Activated naive CD8-positive, alpha-beta T cell treated with anti-CD3 and anti-CD28 coated beads, Interleukin-2, amount 10 ng/mL, durations not matched to agents 7 days and 5 days (primary cell): ENCODE results near the gene SLC27A2. TPM values are rescaled to one million over a fixed set of nuclear protein-coding genes. Genes with fewer than 3 reads are reported as not detected.

ENCODE experiments used
- ATAC-seq: fragments of 150-1000 bp; cut with Tn5 transposase; one replicate; pipeline ENCODE4 v1.10.0; 2021; ENCODE audit warnings: low read depth, moderate library complexity
- POLR2A ChIA-PET: fragments of 350-600 bp; sonication (Branson Sonifier 250); formaldehyde crosslinking; loops from one replicate; lab custom pipeline; 2021; ENCODE audit warnings: antibody characterized with exemption; lab: Charles Lee
- DNase-seq: peaks from one replicate; pipeline ENCODE4 v3.0.0; 2021
- H3K27ac Mint-ChIP-seq: one replicate; pipeline ENCODE4 v1.8.0; 2022; ENCODE audit warnings: mild to moderate bottlenecking, mixed read lengths
- H3K27me3 Mint-ChIP-seq: one replicate; pipeline ENCODE4 v1.8.0; 2022; ENCODE audit warnings: mild to moderate bottlenecking, moderate library complexity, mixed read lengths
- H3K36me3 Mint-ChIP-seq: one replicate; pipeline ENCODE4 v1.8.0; 2021; ENCODE audit warnings: mild to moderate bottlenecking, mixed read lengths
- H3K4me1 Mint-ChIP-seq: one replicate; pipeline ENCODE4 v1.8.0; 2021; ENCODE audit warnings: mixed read lengths
- H3K4me3 Mint-ChIP-seq: one replicate; pipeline ENCODE4 v1.8.0; 2022; ENCODE audit warnings: mild to moderate bottlenecking, moderate library complexity, mixed read lengths
- H3K9me3 Mint-ChIP-seq: one replicate; pipeline ENCODE4 v1.8.0; 2021; ENCODE audit warnings: mixed read lengths
- total RNA-seq, 2 experiments: library from RNA; stranded (reverse); gene quantifications; one replicate each; pipeline ENCODE4 v1.2.3, GENCODE V29; 2021

Gene SLC27A2
- total RNA-seq, 2 experiments from 2014 or later, result 8.8 to 9.6 TPM

DNA sequence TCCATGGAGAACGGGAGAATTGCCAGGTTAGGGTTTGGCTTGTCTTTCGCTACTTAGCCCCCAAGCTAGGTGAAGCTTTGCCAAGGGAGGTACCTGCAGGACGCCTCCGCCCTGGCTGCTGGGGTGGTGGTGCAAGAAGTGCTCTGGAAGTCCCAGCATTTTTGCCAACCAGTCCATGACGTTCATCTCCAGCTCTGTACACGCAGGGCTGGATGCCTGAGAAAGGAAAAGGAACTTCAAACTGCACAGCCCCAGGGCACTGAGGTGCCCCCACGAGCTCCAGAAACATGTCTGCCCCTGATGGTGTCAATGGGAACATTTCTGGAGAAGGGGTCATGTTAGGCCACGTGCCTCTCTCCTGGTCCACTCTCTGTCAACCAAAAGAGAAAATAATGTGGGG, 75.3 kb downstream of the SLC27A2 start:
- Mint-ChIP-seq H3K4me3 (no peak overlapping the region), H3K4me1 (peaks cover 45% of the 10 kb centered on the region), H3K9me3 (no peaks in the 10 kb centered on the region), H3K36me3 (peaks cover 2% of the 10 kb centered on the region), H3K27me3 (no peaks in the 10 kb centered on the region), H3K27ac (no peak overlapping the region)
- POLR2A ChIA-PET, result no interaction called here
- ATAC-seq (no peak), DNase-seq (no peak)

DNA sequence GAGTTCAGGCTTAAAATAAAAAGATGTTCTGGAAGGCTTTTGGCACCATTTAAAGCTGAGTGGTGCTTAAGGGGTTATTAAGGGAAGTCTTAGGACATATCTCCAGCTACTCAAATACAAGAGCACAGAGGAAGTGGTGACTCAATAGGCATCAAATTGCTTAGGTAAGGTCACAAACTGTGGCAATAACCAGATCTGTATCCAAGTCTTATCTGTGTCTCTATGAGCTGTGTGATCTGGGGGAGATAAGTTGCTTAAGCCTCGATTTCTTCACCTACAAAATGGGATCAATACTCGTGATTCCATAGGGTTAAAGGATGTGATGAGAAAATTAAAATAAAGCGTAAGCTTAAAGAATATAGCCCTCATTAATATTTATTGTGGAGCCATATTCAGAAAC, 75.9 kb downstream of the SLC27A2 start:
- no peak overlapping the region for H3K4me3 Mint-ChIP-seq
- H3K9me3 Mint-ChIP-seq, result no peaks in the 10 kb centered on the region
- peak overlapping the region; percentile 31 for H3K27ac Mint-ChIP-seq
- H3K4me1 Mint-ChIP-seq, result peaks cover 47% of the 10 kb centered on the region
- POLR2A ChIA-PET, result interaction anchor here (1.5 kb wide), 1 partner anchor 10 kb away, joined by 5 read pairs; no protein-coding TSS in a partner anchor
- no peaks in the 10 kb centered on the region for H3K27me3 Mint-ChIP-seq
- ATAC-seq (no peak), DNase-seq (no peak)
- peaks cover 2% of the 10 kb centered on the region for H3K36me3 Mint-ChIP-seq

DNA sequence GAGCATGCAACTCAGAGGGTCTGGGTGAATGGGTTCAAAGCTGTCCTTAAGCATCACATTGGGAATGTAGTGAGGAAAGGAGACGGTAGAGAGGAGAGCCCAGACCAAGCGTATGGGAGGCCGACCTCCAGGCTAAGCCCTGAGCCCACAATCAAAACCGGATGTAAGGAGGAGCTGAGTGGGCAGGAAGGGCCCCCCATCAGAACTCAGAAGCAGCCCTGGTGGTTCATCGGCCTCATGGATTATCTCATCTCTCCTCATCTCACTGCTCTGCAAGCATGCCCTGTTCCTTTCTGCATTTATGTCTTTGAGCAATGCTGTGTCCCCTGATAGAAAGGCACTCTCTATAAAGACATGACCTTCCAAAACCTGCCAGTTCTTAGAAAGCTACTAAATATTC, 77.3 kb downstream of the SLC27A2 start:
- Mint-ChIP-seq H3K27ac (peak overlapping the region; percentile 23), H3K4me1 (peaks cover 52% of the 10 kb centered on the region), H3K9me3 (no peaks in the 10 kb centered on the region), H3K27me3 (no peaks in the 10 kb centered on the region), H3K36me3 (peaks cover 2% of the 10 kb centered on the region), H3K4me3 (no peak overlapping the region)
- ATAC-seq, result no peak
- DNase-seq, result no peak
- POLR2A ChIA-PET, result interaction anchor here (1.1 to 4.2 kb wide), 3 partner anchors 11 to 73 kb away, joined by 3 to 43 read pairs (median 5); no protein-coding TSS in a partner anchor

DNA sequence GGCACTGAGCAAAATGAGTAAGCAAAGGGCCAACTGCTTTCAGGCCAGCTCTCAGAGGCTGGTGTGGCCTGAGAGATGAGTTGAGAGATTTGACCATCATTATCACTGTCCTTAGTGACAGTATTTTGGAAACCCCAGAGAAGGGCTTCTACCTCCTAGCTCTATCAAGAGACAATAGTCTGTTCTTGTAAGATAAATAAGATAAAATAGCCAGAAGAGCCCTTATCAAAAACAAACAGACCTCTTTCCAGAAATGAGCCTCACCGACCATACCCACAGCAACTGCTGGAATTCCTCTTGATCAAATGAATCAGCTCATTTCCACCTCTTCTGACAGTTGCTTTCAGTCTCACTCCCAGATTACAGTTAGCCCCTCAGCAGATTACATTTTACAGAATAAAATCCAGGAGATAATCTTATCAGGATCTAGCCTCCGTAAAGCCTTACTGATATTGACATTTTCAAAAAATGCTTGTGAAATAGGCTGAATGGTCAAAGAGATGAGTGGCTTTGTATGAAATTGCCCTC, 79.0 kb downstream of the SLC27A2 start:
- ATAC-seq (no peak), DNase-seq (no peak)
- Mint-ChIP-seq H3K4me1 (peaks cover 56% of the 10 kb centered on the region), H3K4me3 (peak overlapping the region; percentile 41), H3K9me3 (no peaks in the 10 kb centered on the region), H3K27ac (peak overlapping the region; percentile 83), H3K36me3 (peaks cover 2% of the 10 kb centered on the region), H3K27me3 (no peaks in the 10 kb centered on the region)
- POLR2A ChIA-PET, result interaction anchor here (0.6 to 4.2 kb wide), 5 partner anchors 13 to 93 kb away, joined by 3 to 43 read pairs (median 5); partner anchors contain the start of gene SLC27A2

DNA sequence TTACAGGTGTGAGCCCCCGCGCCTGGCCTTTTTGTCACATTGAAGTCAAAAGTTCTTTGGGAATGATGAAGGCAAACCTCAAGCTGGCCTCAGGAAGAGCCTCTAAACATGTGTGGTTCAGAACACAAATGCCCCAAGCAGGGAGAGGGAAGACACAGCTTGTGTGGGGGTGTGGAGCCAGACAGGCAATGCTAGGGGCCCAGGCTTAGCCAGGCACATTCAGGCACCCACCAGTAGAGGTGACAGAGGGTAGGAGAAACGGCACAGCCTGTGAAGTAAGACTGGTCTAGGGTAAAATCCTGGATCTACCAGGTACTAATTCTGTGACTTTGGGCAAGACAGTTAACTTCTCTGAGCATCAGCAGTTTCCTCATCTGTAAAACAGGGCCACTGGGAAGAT, 80.0 kb downstream of the SLC27A2 start:
- POLR2A ChIA-PET, result interaction anchor here (0.6 to 4.2 kb wide), 10 partner anchors 8 to 143 kb away, joined by 3 to 43 read pairs (median 6); partner anchors contain the start of genes ATP8B4, GABPB1 and SLC27A2
- peaks cover under 1% of the 10 kb centered on the region for H3K27me3 Mint-ChIP-seq
- H3K9me3 Mint-ChIP-seq, result peaks cover 1% of the 10 kb centered on the region
- ATAC-seq (peak; percentile 27), DNase-seq (no peak)
- peaks cover 3% of the 10 kb centered on the region for H3K36me3 Mint-ChIP-seq
- peaks cover 55% of the 10 kb centered on the region for H3K4me1 Mint-ChIP-seq
- H3K4me3 Mint-ChIP-seq, result peak overlapping the region; percentile 74
- peak overlapping the region; percentile 91 for H3K27ac Mint-ChIP-seq

DNA sequence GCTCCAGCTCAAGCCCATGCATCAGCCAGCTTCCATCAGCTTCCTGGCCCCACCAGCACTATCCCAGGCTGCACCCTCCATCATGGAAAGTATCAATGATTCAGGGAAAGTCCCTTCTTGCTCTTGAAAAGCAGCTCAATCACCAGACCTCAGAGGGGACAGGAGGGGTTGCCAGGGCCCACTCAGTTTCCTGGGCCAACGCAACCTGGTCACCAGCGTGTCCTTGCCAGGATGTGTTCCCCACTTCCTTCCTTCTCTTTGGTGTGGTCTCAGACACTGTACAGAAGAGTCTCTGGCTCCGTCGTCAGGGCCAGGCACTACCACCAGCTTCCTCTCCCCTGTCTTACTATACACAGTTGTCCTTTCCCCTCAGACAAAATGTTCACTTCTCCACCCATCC, 80.5 kb downstream of the SLC27A2 start:
- H3K27me3 Mint-ChIP-seq, result peaks cover 3% of the 10 kb centered on the region
- H3K4me3 Mint-ChIP-seq, result peak overlapping the region; percentile 74
- H3K9me3 Mint-ChIP-seq, result peaks cover 5% of the 10 kb centered on the region
- H3K27ac Mint-ChIP-seq, result peak overlapping the region; percentile 91
- POLR2A ChIA-PET, result interaction anchor here (0.7 to 4.2 kb wide), 8 partner anchors 14 to 144 kb away, joined by 3 to 43 read pairs (median 5); partner anchors contain the start of genes ATP8B4, GABPB1 and SLC27A2
- peak; percentile 65 for DNase-seq
- ATAC-seq, result peak; percentile 85
- peaks cover 54% of the 10 kb centered on the region for H3K4me1 Mint-ChIP-seq
- peaks cover 6% of the 10 kb centered on the region for H3K36me3 Mint-ChIP-seq

DNA sequence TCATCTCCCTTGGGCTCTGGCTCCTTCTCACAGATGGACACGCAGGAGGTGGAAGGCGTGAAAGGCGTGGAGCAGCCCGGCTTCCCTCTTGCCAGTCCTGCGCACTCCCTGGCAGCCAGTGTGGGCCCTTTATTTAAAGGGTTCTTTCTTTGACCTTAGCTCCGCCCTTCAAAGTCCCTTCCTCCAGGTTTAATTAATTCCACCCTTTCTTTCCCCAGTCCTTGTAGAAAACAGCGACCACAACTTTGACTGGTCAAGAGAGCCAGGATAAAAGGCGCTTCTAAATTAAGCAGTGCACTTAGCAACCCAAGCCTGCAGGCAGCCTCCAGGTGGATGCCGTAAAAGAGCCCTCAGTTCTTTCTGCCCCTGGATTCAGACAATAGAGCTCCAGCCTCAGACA, 83.6 kb downstream of the SLC27A2 start, which contains the start of gene HDC:
Gene HDC, minus strand, starts transcription at position 107 of the 400 bp plus-strand sequence. Its CDS starts 103 bp downstream, at position 4.
- peaks cover 7% of the 10 kb centered on the region for H3K9me3 Mint-ChIP-seq
- no peak for ATAC-seq
- no peak within 1 kb of the TSS for H3K4me3 Mint-ChIP-seq
- H3K4me1 Mint-ChIP-seq, result peaks cover 32% of the 10 kb centered on the region
- no peak for DNase-seq
- H3K27ac Mint-ChIP-seq, result peak within 1 kb of the TSS; percentile 71
- POLR2A ChIA-PET, result no interaction called here
- peaks cover 8% of the 10 kb centered on the region for H3K36me3 Mint-ChIP-seq
- H3K27me3 Mint-ChIP-seq, result peaks cover 4% of the 10 kb centered on the region

DNA sequence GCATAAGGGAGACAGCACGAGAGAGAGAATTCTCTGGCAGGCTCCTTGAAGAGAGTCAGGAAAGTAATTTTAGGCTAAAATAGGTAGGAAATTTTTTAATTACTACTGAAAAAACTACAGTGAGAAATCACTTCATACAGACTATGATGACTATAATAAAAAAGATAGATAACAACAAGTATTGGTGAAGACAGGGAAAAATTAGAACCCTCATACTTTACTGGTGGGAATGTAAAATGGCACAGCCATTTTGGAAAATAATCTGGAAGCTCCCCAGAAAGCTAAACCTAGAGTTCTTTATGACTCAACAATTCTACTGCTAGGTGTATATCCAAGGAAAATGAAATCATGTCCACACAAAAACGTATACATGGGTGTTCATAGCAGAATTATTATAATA, 85.6 kb downstream of the SLC27A2 start:
- H3K4me3 Mint-ChIP-seq, result no peak overlapping the region
- POLR2A ChIA-PET, result no interaction called here
- H3K36me3 Mint-ChIP-seq, result peaks cover 8% of the 10 kb centered on the region
- H3K27ac Mint-ChIP-seq, result no peak overlapping the region
- H3K4me1 Mint-ChIP-seq, result peaks cover 16% of the 10 kb centered on the region
- H3K27me3 Mint-ChIP-seq, result peaks cover 4% of the 10 kb centered on the region
- peaks cover 7% of the 10 kb centered on the region for H3K9me3 Mint-ChIP-seq
- ATAC-seq (no peak), DNase-seq (no peak)

DNA sequence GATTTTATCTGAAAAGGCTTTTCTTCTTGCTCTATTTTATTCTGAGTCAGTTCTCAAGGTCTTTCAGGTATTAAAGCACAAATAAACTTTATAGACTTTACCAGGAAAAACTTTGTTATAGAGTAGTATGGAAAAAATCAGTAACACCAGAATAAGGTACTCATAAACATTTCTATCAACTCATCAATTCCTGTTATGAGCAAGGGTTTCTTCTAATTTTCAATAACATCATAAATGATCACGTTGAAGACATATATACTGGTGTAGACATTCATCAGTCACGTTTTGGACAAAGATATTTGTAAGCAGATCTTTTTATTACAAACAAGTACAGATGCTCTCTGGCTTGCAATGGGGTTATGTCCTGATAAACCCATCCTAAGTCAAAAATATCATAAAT, 93.1 kb downstream of the SLC27A2 start:
- Mint-ChIP-seq H3K9me3 (no peaks in the 10 kb centered on the region), H3K4me3 (no peak overlapping the region), H3K4me1 (peaks cover 1% of the 10 kb centered on the region), H3K27ac (no peak overlapping the region), H3K27me3 (no peaks in the 10 kb centered on the region), H3K36me3 (peaks cover 20% of the 10 kb centered on the region)
- ATAC-seq, result no peak
- no peak for DNase-seq
- POLR2A ChIA-PET, result interaction anchor here (0.6 kb wide), 1 partner anchor 179 kb away, joined by 3 read pairs; no protein-coding TSS in a partner anchor

DNA sequence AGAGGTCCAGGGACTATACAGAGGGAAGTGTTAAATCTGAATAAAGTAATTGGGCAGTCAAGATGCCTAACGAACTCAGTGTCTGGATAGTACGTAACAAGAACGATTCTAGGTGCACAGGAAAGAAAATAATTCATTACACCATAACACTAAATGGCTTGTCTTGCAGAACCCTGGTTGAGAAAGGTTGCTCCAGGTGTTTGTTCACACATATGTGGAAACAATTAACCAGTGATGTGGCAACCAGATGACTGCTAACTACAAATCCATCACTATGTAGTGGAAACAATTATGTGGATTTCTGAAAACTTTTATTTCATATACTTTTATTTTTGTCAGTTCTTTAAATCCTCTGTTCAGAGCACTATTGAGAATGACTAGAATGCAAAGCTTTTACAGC, 93.9 kb downstream of the SLC27A2 start:
- H3K36me3 Mint-ChIP-seq, result peaks cover 20% of the 10 kb centered on the region
- H3K4me1 Mint-ChIP-seq, result peaks cover 1% of the 10 kb centered on the region
- POLR2A ChIA-PET, result no interaction called here
- ATAC-seq (no peak), DNase-seq (no peak)
- H3K4me3 Mint-ChIP-seq, result no peak overlapping the region
- no peaks in the 10 kb centered on the region for H3K9me3 Mint-ChIP-seq
- H3K27me3 Mint-ChIP-seq, result no peaks in the 10 kb centered on the region
- no peak overlapping the region for H3K27ac Mint-ChIP-seq

DNA sequence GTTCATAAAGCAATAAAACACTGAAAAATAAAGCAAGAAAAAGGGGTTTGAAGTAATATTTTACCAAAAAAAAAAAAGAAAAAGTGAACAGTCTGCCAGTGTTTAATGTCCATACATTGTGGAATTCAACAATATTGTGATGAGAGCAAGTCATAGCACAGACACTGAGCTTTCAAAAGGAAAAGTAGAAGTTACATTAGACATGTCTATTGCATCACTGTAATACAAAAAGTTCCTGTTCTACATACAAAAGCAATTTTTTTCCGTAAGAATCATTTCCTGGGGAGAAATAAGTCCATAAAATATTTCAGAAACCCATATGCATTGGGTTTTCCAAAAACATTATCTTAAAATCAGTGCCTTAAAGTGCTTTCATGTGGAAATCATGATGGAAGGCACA, 95.4 kb downstream of the SLC27A2 start:
- POLR2A ChIA-PET, result no interaction called here
- Mint-ChIP-seq H3K4me3 (no peak overlapping the region), H3K4me1 (peaks cover 1% of the 10 kb centered on the region), H3K9me3 (no peaks in the 10 kb centered on the region), H3K27ac (no peak overlapping the region), H3K27me3 (no peaks in the 10 kb centered on the region), H3K36me3 (peaks cover 20% of the 10 kb centered on the region)
- ATAC-seq (no peak), DNase-seq (no peak)

DNA sequence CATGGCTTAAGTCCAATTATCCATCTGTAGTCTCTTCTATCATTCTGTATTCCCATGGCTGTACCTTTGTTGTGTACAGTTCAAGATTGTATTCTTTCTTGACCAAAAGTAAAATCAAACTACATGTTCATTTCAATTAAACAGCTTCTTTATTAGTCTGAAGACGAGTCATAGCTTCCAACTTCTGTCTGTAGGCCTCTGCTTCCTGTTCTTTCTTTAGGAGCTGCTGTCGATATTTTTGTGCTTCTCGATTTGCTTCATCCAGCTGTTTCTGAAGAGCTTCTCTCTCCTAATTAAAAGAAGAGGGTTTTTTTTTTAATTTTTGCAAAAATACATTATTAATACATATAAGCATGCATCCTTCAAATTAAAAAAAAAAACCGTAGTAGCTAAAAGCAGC, 96.5 kb downstream of the SLC27A2 start:
- H3K27ac Mint-ChIP-seq, result no peak overlapping the region

DNA sequence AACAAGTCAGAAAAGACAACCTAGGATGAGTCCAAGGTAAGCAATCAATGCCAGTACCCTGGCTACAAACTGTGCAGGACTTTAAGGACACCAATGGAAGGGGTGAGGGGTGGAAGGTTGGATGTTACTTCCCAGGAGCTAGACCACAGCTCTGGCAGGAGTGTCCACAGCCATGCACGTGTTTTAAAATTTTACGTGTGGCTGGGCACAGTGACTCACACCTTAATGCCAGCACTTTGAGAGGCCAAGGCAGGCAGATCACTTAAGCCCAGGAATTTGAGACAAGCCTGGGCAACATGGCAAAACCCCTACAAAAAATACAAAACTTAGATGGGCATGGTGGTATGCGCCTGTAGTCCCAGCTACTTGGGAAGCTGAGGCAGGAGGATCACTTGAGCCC, 98.3 kb downstream of the SLC27A2 start:
- peaks cover 20% of the 10 kb centered on the region for H3K36me3 Mint-ChIP-seq
- H3K4me3 Mint-ChIP-seq, result no peak overlapping the region
- no peak for DNase-seq
- H3K27ac Mint-ChIP-seq, result no peak overlapping the region
- H3K9me3 Mint-ChIP-seq, result no peaks in the 10 kb centered on the region
- H3K4me1 Mint-ChIP-seq, result peaks cover 1% of the 10 kb centered on the region
- ATAC-seq, result no peak
- POLR2A ChIA-PET, result no interaction called here
- no peaks in the 10 kb centered on the region for H3K27me3 Mint-ChIP-seq

More for the DNA sequence above, 96.5 kb downstream of the SLC27A2 start:
- POLR2A ChIA-PET, result interaction anchor here (0.6 to 1.2 kb wide), 2 partner anchors 16 to 93 kb away, joined by 4 to 6 read pairs; no protein-coding TSS in a partner anchor
- H3K4me3 Mint-ChIP-seq, result no peak overlapping the region
- peaks cover 1% of the 10 kb centered on the region for H3K4me1 Mint-ChIP-seq
- DNase-seq, result no peak
- H3K36me3 Mint-ChIP-seq, result peaks cover 20% of the 10 kb centered on the region
- no peaks in the 10 kb centered on the region for H3K9me3 Mint-ChIP-seq
- no peak for ATAC-seq
- H3K27me3 Mint-ChIP-seq, result no peaks in the 10 kb centered on the region

DNA sequence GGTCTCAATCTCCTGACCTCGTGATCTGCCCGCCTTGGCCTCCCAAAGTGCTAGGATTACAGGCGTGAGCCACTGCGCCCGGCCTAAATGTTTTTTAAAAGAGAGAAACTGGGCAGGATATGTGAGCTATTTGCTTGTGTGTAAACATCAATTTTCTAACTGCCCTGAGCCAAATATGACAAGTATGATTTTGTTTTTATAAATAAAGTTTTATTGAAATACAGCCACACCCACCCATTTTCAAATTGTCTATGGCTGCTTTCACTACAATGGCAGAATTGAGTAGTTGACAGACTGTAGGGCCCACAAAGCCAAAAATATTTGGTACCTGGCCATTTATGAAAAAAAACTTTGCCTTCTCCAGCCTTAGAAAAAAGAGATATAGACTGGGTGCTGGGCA, 99.4 kb downstream of the SLC27A2 start:
- Mint-ChIP-seq H3K4me1 (peaks cover 1% of the 10 kb centered on the region), H3K36me3 (peaks cover 19% of the 10 kb centered on the region), H3K4me3 (no peak overlapping the region), H3K9me3 (no peaks in the 10 kb centered on the region), H3K27me3 (no peaks in the 10 kb centered on the region), H3K27ac (no peak overlapping the region)
- ATAC-seq (no peak), DNase-seq (no peak)
- POLR2A ChIA-PET, result no interaction called here
